ENCODE measurements around the gene MITD1.

MITD1 gene

DNA sequence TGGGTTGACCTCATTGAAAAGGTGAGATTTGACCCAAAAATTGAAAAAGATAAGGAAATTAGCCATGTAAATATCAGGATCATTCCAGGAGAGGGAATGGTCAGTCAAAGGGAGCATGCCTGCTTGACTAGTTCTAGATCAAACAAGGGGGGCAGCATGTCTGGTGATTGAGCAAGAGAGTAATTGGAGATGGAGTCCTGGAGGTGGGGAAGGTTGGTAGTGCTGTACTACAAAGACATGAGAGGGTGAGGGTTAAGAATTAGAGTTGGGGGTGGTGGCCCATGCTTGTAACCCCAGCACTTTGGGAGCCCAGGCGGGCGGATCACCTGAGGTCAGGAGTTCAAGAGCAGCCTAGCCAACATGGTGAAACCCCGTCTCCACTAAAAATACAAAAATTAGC is 2.2 kb upstream of the MITD1 start:
- no peak for TF ChIP-seq CTCF (IDR thresholded peaks at IDR 0.05; ENCODE audit: borderline replicate concordance, control extremely low read depth, extremely low read depth, insufficient read depth, missing control alignments)
- no peak for DNase-seq (ENCODE audit: low spot score)
- in situ Hi-C loops (cut with MboI; ENCODE audit: low sequenced_read_pairs, unreplicated experiment) = loop anchor here (25.0 kb wide), 1 partner anchor 304 kb away; the partner anchor contains the start of gene REV1

DNA sequence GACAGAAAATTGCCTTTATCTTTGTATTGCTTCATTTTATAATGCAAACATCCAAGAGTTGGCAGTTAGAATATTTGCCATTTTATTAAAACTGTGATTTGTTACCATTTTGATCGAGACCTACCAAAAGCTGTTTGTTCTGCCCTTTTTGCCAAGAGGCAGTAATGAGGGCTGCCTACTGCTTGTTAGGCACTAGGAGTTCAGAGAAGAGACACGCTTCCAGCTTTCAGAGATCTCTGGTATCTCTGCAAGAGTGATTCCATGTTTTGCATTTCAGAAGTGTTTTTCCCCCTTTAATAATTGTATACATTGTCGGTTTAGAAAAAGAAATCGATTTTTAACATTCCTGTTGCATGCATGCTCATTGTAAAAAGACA is 754 bp upstream of the MITD1 start:
- TF ChIP-seq CTCF (IDR thresholded peaks at IDR 0.05; ENCODE audit: borderline replicate concordance, control extremely low read depth, extremely low read depth, insufficient read depth, missing control alignments) = no peak
- in situ Hi-C loops (cut with MboI; ENCODE audit: low sequenced_read_pairs, unreplicated experiment) = loop anchor here (25.0 kb wide), 1 partner anchor 306 kb away; the partner anchor contains the start of gene REV1
- peak; percentile 25 for DNase-seq (ENCODE audit: low spot score)

DNA sequence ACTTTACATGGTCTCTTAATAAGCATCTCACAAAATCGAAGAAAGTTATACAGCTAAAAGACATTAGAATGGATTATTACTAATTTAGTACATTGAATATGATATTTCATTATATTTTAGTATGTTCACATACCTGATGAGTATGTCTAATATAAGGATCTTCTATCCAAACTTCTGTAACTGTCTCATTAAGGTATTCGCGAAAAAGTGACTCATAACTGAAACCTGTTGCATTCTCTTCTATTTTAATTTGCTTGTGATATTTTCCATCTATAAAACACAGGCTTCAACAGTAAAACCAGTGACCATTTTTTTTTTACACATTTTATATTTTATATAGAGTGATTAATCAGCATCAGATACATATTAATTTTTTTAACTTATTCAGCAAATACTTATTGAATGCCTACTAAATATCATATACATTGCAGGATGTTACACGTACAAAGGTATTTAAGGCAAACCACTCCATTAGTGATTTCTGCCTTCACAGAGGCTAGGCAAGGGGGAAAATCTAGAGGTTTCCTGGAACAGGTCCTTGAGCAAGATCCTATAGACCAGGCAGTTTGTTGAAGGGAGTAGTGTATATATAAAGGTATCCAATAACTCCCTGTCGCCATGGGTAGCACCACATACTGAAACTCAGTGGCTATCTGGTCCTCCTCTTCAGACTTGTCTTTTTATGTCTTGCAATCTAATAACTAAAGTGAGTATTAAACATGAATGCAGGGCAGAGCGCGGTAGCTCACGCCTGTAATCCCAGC is 9.3 kb downstream of the MITD1 start:
- no peak for DNase-seq (ENCODE audit: low spot score)
- TF ChIP-seq CTCF (IDR thresholded peaks at IDR 0.05; ENCODE audit: borderline replicate concordance, control extremely low read depth, extremely low read depth, insufficient read depth, missing control alignments) = no peak
- in situ Hi-C loops (cut with MboI; ENCODE audit: low sequenced_read_pairs, unreplicated experiment) = no loop called here

DNA sequence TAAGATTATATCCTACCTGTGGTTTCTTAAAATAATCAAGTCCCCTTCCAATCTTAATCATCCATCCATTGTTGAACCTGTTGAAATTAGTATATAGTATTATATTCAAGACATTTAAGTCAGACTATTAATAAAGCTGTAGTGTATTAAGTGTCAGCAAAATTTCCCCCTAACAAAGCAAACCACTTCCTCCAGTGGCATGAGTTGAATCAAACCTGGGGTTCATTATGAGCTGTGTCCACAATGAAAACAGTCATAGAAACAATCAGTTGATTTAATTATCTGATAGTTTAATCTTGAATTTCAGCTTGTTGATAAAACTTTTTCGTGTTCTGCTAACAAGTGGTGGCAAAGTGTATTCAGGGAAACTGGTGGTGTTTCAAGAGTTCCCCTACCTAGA is 11.3 kb downstream of the MITD1 start:
- no peak for DNase-seq (ENCODE audit: low spot score)
- no peak for TF ChIP-seq CTCF (IDR thresholded peaks at IDR 0.05; ENCODE audit: borderline replicate concordance, control extremely low read depth, extremely low read depth, insufficient read depth, missing control alignments)
- in situ Hi-C loops (cut with MboI; ENCODE audit: low sequenced_read_pairs, unreplicated experiment) = no loop called here

DNA sequence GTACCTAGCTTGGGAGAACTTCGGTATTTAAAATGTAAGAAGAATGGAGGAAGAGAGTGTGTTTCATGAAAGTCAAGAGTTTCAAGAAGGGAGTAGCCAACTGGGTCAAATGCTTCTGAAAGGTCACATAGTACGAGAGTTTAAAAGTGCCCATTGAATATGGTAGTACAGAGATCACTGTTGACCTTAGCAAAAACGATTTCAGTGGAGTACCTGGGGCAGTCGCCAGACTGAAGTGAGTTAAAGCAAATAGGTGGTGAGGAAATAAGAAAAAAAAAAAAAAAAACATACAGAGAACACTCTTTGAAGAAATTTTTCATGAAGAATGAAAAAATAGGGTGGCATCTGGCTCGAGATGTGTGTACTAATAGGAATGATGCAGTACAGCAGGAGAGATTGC is 14.6 kb downstream of the MITD1 start:
- TF ChIP-seq CTCF (IDR thresholded peaks at IDR 0.05; ENCODE audit: borderline replicate concordance, control extremely low read depth, extremely low read depth, insufficient read depth, missing control alignments) = no peak
- no peak for DNase-seq (ENCODE audit: low spot score)
- in situ Hi-C loops (cut with MboI; ENCODE audit: low sequenced_read_pairs, unreplicated experiment) = no loop called here

GRCh38 chr2:99159594-99159993 is 21.3 kb downstream of the MITD1 start:
- in situ Hi-C loops (cut with MboI; ENCODE audit: low sequenced_read_pairs, unreplicated experiment) = no loop called here
- DNase-seq (ENCODE audit: low spot score) = no peak
- no peak for TF ChIP-seq CTCF (IDR thresholded peaks at IDR 0.05; ENCODE audit: borderline replicate concordance, control extremely low read depth, extremely low read depth, insufficient read depth, missing control alignments)
